GM19099 (cell line): ENCODE results near the gene ADAMTS9.

Experiments
- POLR2A ChIP-seq: IDR thresholded peaks from 3 replicates; pipeline ENCODE4 v1.6.1; 2011; ENCODE audit warnings: low read depth; ENCODE audit not compliant: insufficient read length; ENCODE audit errors: extremely low read depth

The ADAMTS9 gene

GRCh38 chr3:64494526-64494925, 193.3 kb downstream of the ADAMTS9 start:
- no peak for TF ChIP-seq POLR2A

- no peak for TF ChIP-seq POLR2A
These were observed 194.7 kb downstream of the ADAMTS9 start for GRCh38 chr3:64493149-64493548.

DNA sequence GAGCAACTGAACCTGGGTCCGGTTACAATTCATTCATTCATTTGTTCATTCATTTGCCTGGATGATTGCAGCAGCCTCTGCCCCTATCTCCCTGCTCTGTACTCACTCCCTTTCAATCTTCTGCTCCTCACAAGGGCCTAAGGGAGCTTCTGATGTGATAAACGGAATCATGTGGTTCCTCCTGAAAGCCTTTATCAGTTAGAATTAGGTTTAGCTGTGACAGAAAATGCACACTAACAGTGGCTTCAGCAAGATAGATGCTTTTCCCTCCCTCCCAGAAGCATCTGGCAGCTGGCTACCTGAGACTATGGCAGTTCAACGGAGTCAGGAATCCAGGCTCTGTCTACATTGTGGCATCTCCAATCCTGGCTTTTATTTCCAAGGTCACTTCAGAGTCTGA, 196.0 kb downstream of the ADAMTS9 start:
- no peak for TF ChIP-seq POLR2A

DNA sequence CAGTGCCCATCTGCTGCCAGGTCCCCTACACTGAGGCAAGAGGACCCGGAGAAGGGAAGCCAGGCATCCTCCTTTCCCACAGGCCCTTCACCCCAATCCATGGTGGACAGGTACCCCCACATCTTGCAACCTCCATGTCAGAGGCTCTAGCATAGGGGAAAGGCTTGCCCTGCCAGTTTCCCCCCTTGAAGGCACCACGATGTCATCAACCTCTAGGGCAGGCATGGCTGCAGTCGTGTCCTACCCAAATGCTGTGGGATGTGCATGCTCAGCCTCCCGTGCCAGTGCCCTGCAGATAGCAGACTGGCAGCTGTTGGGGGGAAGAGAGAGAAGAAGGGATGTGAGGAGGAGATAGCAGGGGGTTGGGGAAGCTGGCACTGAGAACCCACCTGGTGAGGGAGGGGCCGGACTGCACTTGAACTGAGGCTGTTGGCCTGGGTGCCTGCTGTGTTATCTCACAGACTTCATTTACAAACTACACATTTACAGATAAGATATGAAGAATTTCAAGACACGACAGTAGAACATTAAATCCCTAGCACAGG, 197.5 kb downstream of the ADAMTS9 start:
- TF ChIP-seq POLR2A: no peak

DNA sequence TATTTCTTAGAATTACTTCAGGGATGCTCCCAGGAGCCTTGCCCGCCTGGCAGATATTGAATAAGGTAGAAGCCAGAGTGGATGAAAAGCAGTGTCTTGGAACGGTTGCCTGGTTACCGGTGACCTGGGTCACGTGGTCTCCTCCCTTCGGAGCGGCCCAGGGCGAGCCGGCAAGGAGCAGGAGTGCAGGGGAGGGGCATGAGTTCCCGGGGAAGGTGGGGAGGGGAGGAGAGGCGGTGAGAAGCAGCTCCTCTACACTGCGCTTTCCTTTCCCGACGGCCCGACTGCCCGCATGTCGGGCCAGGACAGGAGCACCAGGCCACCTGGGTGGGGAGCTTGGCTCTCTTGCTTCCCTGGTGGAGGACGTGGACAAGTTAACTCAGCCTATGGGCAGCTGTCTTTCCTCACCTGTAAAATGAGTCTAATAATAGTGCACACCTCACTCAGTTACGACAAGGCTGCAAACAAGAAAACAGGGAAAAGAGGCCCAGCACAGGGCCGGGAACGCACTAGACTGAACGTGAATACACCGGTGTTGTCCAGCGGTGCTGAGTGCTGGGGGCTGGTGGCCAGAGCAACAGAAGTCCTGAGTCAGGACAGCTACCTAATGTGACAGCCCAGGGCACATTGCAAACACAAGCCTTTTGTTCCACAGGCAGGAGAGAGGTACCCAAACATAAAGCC, 198.3 kb downstream of the ADAMTS9 start:
- TF ChIP-seq POLR2A: no peak

DNA sequence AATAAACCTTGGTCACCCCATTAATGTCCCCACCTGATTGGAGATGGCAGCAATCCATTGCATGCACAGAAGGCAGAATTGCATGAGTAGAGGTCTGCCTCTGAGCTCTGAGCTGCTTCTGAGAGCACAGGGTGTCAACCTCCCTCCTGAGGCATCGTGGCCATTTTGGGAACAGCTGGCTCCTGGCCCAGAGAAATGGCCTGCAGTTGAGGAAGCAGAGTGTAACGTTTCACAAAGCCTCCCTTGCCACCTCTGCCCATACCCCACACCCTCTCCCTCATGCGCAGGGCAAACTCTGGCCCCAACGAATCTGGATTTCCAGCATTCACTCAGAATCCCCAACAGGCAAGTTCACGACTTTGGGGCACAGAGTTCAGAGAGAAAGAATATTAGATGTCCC, 198.9 kb downstream of the ADAMTS9 start:
- no peak for TF ChIP-seq POLR2A

GRCh38 chr3:64484289-64484992, 203.4 kb downstream of the ADAMTS9 start:
- TF ChIP-seq POLR2A: no peak

DNA sequence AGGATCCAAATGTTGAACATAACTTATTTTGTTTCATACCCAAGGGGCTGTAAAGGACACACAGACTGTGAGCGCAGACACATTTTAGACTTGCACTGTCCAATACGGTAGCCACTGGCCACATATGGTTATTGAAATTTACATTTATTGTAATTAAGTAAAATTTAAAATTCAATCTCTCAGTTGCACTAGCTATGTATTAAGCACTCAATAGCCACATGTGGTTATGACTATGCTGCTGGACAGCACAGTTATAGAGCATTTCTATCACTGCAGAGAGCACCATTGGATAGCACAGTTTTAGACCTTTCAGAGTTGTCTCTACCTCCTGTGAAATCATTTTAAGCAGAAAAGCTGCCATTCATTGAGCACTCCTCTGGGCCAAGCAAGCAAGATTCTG, 204.3 kb downstream of the ADAMTS9 start:
- TF ChIP-seq POLR2A: no peak

- no peak for TF ChIP-seq POLR2A
These were observed 212.8 kb downstream of the ADAMTS9 start for GRCh38 chr3:64475037-64475436.

GRCh38 chr3:64473466-64473865, 214.3 kb downstream of the ADAMTS9 start:
- TF ChIP-seq POLR2A: no peak

- TF ChIP-seq POLR2A: no peak
These were observed 217.4 kb downstream of the ADAMTS9 start for GRCh38 chr3:64470436-64470835.

GRCh38 chr3:64467255-64467944, 220.4 kb downstream of the ADAMTS9 start:
- TF ChIP-seq POLR2A: no peak
